Kidney epithelial cell (primary cell): ENCODE results near the gene GNB5. TPM values are rescaled to one million over a fixed set of nuclear protein-coding genes. Genes with fewer than 3 reads are reported as not detected.

ENCODE experiments used
- DNase-seq: peaks from one replicate; pipeline ENCODE4 v3.0.0-alpha.2; 2010; ENCODE audit warnings: low read depth
- H3K27me3 ChIP-seq: 2 replicates; pipeline ENCODE4 v1.6.0; 2011; ENCODE audit warnings: low read length; ENCODE audit not compliant: control insufficient read depth, insufficient read depth
- H3K36me3 ChIP-seq: 2 replicates; pipeline ENCODE4 v1.5.1; 2011; ENCODE audit warnings: low read length; ENCODE audit not compliant: control insufficient read depth, insufficient read depth
- H3K4me3 ChIP-seq: 2 replicates; pipeline ENCODE4 v1.5.1; 2011; ENCODE audit warnings: low read depth, mild to moderate bottlenecking, control low read depth, low read length
- total RNA-seq: library from RNA; depleted of rRNA; stranded (reverse); fragments of >200 nt; gene quantifications from 2 replicates; pipeline ENCODE4 v1.2.3, GENCODE V29; 2015
- TF ChIP-seq, protein P1 (sequence below): IDR thresholded peaks from 2 replicates; pipeline ENCODE4 v1.5.1; 2011; ENCODE audit warnings: mild to moderate bottlenecking, moderate library complexity, low read length, control low read depth, inconsistent platforms; ENCODE audit not compliant: insufficient read depth, poor library complexity, severe bottlenecking

The GNB5 gene
- total RNA-seq, 1 donor from 2014 or later, result 46.7 TPM

DNA sequence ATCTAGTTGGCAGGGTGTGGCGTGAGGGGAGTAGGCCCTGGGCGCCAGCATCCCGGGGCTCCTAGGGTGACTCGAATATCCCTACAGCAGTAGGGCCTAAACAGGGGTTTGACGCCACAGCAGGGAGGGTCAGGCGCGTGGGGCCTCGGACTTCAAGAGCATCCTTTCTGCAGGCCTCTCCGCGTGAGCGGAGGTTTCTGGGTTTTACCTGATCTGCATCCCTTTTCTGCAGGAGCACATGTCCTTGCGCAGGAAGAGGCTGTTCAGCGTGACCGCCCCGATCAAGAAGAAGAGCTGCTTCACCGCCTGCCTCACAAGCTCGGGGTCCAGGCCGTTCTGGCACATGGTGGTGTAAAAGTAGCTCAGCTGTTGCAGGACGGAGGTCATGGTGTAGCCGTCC is 13.5 kb upstream of the GNB5 start:
- TF ChIP-seq, protein P1, sequence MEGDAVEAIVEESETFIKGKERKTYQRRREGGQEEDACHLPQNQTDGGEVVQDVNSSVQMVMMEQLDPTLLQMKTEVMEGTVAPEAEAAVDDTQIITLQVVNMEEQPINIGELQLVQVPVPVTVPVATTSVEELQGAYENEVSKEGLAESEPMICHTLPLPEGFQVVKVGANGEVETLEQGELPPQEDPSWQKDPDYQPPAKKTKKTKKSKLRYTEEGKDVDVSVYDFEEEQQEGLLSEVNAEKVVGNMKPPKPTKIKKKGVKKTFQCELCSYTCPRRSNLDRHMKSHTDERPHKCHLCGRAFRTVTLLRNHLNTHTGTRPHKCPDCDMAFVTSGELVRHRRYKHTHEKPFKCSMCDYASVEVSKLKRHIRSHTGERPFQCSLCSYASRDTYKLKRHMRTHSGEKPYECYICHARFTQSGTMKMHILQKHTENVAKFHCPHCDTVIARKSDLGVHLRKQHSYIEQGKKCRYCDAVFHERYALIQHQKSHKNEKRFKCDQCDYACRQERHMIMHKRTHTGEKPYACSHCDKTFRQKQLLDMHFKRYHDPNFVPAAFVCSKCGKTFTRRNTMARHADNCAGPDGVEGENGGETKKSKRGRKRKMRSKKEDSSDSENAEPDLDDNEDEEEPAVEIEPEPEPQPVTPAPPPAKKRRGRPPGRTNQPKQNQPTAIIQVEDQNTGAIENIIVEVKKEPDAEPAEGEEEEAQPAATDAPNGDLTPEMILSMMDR, result no peak
- no peaks in the 10 kb centered on the region for H3K36me3 ChIP-seq
- H3K27me3 ChIP-seq, result no peaks in the 10 kb centered on the region
- no peak for DNase-seq
- no peak overlapping the region for H3K4me3 ChIP-seq

DNA sequence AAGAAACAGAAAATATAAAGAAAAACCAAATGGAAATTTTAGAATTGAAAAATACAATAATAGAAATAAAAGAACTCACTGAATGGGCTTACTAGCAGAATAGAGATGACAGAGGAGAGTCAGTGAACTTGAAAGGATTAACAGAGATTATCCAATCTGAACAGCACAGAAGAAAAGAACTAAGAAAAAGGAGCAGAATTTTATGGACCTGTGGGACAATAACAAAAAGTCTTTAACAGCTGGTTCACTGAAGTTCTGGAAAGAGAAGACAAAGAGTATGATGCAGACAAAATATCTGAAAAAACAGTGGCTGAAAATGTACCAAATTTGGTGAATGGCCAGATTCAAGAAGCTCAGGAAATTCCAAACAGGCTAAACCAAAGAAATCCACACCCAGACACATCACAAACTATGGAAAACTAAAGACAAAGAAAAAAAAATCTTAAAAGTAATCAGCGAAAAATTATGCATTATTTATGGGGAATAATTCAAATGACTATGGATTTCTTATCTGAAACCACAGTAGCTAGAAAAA is 9.7 kb upstream of the GNB5 start:
- Histone ChIP-seq H3K27me3 (no peaks in the 10 kb centered on the region), H3K4me3 (no peak overlapping the region), H3K36me3 (no peaks in the 10 kb centered on the region)
- TF ChIP-seq, protein P1, result no peak
- no peak for DNase-seq

DNA sequence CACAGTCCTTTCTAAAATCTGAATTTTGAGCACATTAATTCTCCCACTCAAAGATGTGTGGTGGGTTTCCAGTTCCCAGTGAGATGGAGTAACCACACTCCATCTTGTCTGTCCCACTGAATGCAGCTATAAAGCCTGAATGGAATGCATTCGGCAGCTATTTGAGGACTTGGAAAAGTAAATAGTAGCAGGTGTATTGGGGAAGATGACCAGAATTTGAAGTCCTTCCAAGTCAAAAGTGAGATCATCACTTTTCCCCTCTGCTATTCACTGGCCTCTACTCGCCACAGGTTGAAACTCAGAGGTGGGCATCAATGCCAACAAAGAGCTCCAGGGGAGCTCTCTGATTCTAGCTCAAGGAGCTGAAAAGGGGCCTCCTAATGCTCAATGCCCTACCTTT is 8.1 kb upstream of the GNB5 start:
- no peaks in the 10 kb centered on the region for H3K36me3 ChIP-seq
- DNase-seq, result no peak
- no peak overlapping the region for H3K4me3 ChIP-seq

DNA sequence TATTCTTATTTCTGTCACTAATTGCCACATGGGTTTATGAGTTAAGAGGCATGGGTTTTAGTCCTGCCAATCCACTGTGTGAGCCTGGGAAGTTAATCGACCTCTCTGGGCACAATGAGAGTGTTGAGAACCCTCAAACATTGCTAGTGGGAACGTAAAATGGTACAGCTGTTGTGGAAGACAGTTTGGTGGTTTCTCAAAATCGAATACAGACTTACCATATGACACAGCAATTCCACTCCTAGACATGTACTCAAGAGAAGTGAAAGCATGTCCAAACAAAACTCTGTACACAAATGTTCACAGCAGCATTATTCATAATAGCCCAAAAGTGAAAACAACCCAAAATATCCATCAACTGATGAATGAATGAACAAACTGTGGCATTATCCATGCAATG is 5.7 kb upstream of the GNB5 start:
- H3K4me3 ChIP-seq, result no peak overlapping the region
- TF ChIP-seq, protein P1, result no peak
- H3K36me3 ChIP-seq, result no peaks in the 10 kb centered on the region
- H3K27me3 ChIP-seq, result no peaks in the 10 kb centered on the region
- no peak for DNase-seq

More for the DNA sequence above, 8.1 kb upstream of the GNB5 start:
- H3K27me3 ChIP-seq, result no peaks in the 10 kb centered on the region
- TF ChIP-seq, protein P1, result no peak

DNA sequence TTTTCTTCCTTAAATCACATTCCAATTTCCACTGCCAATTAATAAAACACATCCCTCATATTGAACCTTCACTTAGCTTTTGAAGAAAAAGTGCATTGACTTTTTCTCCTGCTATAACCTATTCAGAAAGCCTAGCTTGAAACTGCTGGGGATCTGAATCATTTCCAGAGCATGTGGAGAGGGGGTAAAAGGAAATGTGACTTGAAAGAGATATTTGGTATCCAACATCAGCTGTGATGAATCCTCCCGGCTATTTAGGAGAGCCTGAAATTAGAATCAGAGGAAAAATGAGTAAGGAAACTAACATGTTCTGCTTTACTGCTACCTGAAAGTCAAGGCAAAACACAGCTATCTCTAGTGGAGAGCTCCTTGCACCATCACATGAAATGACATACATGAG is 2.6 kb upstream of the GNB5 start:
- H3K27me3 ChIP-seq, result no peaks in the 10 kb centered on the region
- no peaks in the 10 kb centered on the region for H3K36me3 ChIP-seq
- DNase-seq, result no peak
- no peak overlapping the region for H3K4me3 ChIP-seq
- TF ChIP-seq, protein P1, result no peak

DNA sequence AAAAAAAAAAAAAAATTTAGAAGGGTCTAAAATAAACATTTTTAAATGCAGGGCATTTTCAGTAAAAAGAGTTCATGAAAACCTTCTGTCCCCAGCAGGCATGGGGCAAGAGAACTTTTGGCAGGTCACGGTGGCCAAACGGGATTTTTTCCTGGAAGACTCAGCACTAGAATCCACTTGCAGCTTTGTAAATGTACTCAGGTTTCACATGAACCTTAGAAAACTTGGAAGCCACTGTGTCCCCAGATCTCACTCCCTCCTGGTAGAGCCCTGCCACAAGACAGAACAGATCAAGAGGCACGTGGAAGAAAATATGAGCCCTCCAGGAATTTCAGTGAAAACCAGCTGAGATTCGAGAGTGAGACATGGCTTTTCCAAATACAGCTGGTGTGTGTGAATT is 2.1 kb upstream of the GNB5 start:
- H3K27me3 ChIP-seq, result no peaks in the 10 kb centered on the region
- TF ChIP-seq, protein P1, result no peak

More for the DNA sequence above, 2.1 kb upstream of the GNB5 start:
- H3K36me3 ChIP-seq, result no peaks in the 10 kb centered on the region
- no peak for DNase-seq
- H3K4me3 ChIP-seq, result no peak overlapping the region
